Stimulated activated CD4-positive, alpha-beta T cell treated with anti-CD3 and anti-CD28 coated beads, Interleukin-4, amount 100 ng/mL, for 24 hours (primary cell): ENCODE results near the gene B3GLCT.

Source experiments
- DNase-seq: peaks from one replicate; pipeline ENCODE4 v3.0.0-alpha.2; 2020

Gene B3GLCT

DNA sequence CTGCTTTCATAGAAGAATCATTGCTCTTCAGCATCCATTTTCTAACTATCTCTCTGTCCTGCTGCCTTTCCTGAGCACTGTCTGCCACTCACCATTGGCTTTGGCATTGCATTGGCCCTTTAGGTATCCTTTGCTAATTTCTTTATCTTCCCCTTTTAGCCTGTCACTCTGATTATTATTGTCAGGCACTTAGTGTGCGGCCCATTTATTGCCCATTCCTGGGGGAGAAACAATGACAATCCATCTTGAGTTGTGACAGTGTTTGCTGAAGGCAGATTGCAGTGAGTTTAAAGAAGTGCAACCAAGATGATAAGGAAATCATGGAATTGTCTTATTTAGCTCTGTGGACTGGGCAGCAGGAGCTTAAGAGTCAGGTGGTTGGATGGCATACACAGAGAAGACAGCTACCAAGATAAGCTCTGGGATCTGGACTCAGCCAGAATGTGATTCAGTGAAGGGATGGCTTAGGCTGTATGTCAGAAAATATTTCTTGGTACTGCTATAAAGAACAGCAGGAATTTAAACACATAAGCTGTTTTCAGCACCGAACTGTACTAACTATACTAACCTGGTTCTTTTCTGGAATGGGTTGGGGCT, 25.3 kb downstream of the B3GLCT start:
- no peak for DNase-seq

DNA sequence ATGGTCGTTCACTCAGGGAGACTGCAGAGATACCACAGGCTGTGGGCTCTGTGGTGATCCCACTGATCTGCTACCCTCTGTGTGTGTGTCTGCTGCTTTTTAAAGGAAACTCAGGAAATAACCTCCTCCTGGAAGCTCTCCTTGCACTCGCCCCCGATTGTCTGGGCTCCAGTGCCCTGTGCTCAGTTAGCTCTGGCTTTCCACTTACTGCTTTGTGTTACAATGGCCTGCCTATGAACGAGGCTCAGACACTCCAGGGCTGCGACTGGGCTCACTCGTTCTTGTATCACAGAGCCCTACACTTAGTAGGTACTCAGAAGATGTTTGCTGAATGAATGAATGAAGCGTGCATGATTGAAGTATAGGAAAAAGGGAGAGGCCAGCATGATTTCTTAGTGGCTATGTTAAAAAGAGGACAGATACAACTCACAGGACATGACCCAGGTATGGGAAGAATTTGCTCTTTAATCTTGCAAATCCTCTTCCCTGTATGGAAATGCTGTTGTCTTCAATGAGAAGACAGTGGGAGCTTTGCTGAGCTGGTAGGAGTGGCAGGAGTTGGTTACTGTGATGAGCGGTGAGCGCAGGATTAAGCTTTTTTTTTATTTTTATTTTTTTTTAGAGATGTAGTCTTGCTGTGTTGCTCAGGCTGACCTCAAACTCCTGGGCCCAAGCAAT, 26.4 kb downstream of the B3GLCT start:
- no peak for DNase-seq

DNA sequence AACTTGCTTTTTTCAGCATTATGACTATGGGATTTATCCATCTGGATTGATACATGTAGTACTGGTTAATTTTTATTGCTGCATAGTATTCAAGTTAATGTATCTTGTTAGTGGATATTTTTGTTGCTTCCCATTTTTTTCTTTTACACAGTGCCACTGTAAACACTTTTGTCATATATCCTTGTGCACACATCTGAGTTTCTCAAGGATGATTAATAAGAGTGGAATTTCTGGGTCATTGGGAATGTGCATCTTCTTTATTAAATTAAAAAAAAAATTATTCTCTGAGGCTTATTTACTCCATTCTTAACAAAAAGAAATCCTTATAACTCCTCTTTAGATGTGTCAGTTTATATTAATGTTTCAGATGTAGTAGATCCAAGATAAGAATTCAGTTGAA, 27.3 kb downstream of the B3GLCT start:
- no peak for DNase-seq

DNA sequence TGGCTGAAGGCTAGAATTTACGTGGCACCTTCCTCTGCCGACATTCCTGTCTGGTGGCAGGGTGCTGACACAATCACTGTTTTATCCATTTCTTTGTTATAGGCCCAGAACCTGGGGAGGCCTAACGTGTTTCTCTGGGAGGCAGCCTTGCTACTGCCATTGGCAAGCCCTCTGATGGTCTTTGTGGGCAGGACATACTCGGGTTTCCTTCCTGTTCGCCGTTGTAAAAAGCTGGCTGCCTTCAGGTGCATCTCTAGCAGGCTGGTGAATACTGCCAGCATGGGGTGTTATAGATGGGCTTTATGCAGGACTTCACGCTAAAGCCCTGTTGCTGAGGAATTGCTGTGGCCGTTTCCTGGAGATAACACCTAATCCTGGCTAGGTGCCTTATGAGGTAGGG, 28.1 kb downstream of the B3GLCT start:
- no peak for DNase-seq

DNA sequence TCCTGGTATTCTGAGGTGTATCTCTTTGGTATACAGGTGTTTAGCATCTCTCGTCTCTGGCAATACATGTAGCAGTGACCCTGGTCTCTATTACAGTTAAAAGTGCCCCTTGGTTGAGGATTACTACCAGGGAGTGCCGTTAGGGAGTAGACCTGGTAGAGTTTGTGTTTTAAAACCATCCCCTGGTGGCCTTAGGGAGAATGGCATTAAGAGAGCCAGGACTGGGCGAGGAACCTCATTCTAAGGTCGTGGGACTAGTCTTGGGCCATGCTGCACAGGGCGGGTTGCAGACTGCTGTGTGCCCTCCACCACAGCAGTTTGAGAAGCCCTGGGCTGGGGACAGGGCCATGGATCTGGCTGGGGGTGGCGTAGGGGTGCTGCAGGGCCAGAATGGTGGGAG, 35.0 kb downstream of the B3GLCT start:
- DNase-seq = no peak

DNA sequence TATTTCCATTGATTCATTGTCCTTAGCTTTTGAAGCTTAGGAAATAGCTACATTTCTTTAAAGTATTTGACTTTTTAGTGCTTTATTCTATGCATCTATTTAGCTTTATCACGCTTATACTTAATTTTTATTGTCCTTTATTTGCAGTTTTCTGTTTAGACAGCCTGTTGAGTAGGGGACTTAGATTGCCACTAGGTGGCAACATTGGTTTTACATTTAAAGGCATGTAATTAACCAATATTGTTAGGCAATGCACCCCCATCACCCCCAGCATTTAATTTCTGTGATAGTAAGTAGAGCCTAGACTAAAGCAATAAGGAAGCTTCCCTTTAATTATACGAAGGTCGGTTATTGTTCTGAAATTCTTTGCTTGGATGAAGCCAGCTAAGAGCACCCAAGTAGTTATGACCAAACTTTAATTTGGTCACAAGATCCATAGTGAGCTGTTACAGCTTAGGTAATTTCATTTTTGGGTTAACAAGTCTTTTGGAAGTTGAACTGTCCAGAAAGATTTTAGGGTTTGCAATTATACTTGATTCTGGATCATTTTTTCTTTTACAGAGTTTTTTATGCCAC, 36.5 kb downstream of the B3GLCT start:
- DNase-seq = no peak

DNA sequence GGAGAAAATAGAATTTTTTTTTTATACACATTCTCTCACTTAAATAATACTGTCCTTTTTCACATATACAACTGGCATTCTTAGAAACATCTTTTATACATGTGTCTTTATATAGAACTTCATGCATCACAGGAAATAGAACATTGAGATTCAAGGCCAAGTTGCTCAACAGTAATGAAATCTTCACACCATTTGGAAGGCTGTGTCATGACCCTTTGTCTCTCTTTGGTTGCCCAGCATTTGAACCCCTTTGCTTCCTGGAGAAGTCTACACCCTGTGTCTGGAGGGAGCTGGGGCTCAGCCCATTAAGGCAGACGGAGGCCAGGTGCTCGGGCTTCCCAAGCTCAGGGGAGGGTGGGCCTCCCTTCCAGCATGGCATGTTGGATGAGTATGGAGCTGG, 41.1 kb downstream of the B3GLCT start:
- no peak for DNase-seq

DNA sequence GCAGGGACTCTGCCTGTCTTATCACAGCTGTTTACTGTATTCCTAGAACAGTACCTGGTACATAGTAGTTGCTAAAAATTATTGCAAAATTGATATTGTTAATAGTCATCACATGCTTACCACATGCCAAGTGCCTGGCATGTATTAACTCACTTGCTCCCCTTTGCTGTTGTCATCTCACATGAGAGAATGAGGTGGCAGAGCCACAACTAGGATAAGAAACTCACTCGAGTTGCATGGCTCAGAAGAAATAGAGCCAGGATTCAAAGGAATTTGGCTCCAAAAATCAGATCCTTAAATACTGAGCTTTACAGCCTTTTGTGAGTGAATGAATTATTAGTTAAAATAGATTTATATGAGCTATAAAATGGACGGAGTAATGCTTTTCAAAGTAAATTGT, 42.6 kb downstream of the B3GLCT start:
- DNase-seq = no peak

DNA sequence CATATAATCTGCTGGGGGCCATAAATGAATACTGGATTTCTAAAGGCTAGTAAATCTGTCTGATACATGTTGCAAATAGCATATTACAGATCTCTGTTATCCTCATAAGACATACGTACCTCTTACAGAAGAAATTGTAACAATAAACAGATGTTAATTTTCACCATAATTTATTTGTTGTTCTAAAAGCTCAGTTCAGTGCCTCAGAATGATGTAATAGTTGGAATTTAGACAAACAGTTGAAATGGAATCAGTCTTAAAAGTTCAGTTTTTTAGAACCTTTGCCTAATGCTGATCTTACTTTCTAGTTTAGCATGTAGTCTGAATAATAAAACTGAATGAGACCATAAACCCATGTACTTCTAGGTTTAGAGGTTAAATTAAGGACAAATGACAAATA, 43.1 kb downstream of the B3GLCT start:
- no peak for DNase-seq

DNA sequence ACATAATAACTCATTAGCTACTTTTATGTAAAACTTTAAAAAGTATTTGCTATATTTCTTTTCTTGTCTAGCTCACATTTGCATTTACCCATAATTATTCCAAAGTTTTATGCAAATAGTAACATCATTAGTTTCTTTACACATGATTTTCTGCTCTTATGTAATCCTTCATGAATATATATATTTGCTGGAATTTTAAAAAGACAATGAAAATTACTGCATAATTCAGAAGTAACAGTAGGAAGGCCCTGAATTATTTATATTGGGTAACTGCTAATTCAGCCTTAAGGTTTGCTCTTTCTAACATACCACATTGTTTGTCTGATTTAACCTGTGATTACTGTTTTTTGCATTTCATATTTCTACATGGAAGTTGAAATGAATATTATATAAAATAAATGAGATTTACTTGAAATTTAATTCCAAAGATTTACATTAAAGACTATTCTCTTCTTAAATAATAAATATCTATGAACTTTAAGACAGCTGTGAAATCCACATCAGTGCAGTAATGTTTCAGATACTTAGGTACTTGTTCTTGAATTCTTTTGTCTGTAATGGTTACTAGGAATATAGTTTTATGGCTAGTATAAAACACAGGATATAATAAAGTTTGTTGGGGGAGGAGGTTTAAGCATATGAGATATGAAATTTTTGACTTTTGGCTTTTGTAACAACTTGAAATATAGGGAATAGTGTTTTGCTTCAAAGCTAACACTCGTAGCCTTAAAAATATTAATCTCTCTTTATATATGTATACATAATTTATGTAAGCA, 46.0 kb downstream of the B3GLCT start:
- DNase-seq = no peak

DNA sequence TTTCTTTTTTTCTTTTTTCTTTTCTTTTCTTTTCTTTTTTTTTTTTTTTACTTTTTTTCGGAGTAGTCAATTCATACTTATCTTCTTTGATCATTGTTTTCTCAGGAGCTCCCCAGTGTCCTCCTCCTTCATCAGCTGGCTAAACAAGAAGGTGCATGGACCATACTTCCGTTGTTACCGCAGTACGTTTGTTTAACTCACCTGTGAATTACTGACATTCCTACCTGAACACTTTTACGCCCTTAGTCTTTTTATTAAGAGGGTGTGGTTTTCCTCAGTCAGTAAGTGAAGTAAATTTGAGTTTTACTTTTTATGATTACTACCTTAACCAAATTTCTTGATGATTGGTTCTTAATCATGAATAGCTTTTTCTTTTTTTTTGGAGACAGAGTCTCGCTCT, 47.1 kb downstream of the B3GLCT start:
- DNase-seq = no peak

DNA sequence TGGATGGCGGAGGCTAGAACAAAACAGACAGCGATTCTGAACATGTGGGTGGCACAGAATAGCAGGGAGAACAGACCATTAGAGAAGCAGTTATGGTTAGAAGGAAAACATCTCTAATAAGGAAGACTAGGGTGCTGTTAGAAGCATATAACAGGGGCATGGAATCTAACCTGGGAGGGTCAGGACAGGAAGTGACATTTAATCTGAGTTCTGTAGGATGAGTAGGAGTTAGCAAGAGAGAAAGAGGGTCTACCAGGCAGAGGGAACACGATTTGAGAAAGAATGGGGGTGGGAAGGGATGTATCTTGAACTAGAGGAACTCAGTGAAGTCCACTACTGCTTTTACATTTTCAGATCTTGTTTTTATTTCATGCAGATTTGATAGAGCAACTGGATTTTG, 48.6 kb downstream of the B3GLCT start:
- no peak for DNase-seq

DNA sequence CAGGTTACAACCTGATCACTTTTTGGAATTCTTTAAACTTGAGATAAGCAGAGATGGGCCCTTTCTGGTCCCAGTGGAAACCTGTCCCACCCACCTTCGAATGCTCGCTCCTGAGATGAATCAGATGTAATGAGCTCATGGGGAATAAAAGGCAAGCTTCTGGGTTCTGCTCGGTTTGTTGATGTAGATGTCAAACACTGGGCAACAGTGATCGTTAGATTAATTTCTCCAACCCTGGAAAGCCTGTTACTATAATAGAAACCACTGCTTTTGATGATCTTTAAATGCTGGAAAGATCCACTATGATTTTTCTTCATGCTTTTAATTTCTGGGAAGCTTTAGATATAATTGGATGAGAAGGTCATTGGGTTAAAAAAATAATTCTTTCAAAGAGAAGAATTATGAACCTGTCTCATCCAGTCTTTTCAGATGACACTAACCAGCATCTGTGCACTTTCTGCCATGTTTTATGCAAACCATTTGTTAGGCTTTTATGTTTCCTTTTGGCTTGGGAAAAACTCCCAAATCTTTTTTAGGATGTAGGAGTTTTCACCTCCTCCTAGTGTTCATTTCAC, 49.3 kb downstream of the B3GLCT start:
- no peak for DNase-seq

DNA sequence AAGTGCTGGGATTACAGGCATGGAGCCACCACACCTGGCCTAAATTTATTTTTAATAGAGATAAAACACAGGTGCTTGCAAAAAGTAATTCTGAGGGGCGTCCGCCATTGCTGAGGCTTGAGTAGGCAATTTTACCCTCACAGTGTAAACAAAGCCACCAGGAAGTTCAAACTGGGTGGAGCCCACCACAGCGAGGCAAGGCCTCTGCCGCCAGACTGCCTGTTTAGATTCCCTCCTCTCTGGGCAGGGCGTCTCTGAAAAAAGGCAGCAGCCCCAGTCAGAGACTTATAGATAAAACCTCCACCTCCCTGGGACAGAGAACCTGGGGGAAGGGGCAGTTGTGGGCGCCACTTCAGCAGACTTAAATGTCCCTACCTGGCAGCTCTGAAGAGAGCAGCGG, 50.7 kb downstream of the B3GLCT start:
- no peak for DNase-seq

DNA sequence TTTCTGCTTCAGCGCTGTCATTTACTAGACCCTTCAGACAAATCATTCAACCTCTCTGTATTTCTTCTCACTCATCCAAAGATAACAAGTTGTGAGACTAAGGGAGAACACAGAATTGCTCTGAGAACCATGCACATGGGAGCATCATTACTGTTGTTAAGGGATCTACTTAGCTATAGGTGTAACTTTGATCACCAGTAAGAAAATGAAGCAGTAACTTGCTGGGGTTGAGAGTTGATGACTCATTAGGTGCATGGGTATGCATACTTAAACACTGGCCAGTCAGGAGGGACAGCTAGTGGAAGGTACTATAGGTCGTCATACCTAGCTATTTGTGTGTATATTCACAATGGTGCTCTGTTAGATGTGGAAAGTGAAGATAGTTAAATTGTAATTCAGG, 61.5 kb downstream of the B3GLCT start:
- no peak for DNase-seq

DNA sequence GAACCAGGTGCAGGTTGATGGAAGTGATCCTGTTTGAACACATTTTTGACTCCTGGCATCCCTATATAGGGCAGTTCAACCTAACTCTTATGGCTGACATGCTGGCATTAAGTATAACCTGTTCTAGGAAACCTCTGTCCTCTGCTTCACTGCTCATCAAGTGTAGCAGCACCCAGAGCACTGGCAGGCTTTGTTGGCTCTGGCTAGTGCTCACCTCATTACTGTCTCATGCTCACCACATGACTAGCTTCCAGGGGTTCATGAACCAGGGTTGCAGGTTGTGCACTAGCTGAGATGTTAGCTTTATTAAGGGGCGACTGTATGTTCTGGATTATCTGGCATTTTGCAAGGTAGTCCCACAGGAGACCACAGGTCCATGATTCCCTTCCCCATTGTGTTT, 63.6 kb downstream of the B3GLCT start:
- DNase-seq = no peak

DNA sequence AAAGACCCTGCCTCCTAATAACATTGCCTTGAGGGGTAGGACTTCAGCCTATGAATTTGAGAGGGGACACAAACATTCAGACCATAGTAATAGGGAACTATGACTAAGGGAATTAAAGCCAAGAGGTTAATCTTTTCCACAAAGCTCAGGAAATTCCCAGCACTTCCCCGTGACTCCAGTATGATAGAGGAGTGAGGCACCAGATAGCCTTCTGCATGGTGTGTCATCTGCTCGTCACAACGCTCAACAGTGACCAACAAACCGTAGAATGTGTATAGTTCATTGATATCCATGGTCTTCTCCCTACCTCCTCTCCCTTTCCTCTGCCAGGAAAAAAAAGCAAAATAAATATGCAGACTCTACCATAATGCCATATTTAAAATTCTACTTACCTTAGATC, 64.4 kb downstream of the B3GLCT start:
- DNase-seq = no peak

DNA sequence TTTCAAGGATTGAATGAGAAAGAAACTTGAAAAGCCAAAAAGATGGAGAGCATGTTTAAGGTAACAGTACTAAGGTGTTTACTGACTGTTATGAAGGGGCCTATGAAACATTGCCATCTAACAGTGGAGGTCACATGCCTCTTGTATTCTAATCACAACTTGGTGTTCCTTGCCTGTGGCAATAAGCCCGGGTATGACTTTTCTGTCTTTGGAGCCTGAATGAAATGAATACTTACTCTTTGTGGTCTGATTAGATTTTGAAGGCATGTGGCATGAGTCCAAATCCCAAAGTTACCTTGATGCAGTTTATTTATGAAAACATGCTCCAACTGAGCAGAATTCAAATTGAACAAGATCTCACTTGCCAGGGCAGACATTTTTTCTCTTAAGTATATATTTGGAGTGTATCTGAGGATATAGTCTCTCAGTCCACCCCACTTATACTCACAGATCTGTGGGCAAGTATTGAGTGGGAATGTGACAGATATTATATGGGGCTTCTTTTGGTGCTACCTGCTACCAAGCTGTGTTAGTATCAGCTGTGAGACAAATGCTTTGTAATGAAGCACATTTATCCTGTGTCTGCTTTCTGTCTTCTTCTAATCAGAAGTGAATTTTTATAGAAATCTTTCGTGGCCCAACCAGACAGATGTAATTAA, 67.5 kb downstream of the B3GLCT start:
- no peak for DNase-seq

DNA sequence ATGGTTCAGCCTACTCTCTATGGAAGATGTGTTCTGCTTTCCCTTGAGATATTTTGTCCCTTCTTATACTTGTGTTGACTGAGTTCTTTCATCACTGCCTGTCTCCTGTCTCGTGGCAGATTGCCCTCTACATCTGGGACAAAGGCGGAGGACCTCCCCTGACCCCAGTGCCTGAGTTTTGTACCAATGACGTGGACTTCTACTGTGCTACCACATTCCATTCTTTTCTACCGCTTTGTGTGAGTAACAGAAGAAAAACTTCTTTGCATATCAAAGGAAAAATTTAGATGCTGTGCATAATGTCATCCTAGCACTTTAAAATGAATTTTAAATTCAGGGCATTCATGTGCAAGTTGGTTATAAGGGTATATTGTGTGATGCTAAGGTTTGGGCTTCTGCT, 74.6 kb downstream of the B3GLCT start:
- DNase-seq = no peak

DNA sequence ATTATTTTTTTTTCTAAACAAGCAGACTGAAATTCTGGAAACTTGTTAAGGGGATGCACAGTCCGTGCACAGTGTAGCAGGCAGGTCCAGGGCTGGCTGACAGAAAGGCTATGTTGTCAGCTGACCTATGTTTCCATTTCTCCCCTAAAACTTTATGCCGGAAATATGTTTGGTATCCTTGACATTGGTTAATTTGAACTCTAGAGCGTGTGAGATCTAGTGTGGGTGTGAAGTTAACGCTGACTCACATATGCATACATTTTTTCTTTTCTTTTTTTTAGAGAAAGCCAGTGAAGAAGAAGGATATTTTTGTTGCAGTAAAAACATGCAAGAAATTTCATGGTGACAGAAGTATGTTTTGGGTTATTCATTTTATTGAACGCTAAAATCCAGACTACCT, 76.6 kb downstream of the B3GLCT start:
- DNase-seq = no peak

DNA sequence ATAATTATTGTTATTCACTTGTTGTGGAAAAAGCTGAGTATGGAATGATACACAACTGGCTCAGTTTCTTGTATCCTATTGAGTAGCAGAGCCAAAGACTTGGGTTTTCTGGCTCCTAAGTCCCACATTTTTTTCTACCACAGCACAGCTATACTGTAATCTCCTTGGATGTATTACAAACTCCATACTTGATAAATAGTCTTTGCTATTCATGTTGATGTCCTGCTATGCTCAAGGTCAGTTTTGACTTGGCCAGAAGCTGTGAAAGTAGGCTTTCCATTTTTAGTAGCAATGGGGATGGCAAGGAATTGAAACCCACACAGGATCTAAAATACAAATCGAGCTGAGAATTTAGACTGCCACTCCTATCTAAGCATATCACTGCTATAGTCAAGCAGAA, 79.1 kb downstream of the B3GLCT start:
- DNase-seq = no peak

DNA sequence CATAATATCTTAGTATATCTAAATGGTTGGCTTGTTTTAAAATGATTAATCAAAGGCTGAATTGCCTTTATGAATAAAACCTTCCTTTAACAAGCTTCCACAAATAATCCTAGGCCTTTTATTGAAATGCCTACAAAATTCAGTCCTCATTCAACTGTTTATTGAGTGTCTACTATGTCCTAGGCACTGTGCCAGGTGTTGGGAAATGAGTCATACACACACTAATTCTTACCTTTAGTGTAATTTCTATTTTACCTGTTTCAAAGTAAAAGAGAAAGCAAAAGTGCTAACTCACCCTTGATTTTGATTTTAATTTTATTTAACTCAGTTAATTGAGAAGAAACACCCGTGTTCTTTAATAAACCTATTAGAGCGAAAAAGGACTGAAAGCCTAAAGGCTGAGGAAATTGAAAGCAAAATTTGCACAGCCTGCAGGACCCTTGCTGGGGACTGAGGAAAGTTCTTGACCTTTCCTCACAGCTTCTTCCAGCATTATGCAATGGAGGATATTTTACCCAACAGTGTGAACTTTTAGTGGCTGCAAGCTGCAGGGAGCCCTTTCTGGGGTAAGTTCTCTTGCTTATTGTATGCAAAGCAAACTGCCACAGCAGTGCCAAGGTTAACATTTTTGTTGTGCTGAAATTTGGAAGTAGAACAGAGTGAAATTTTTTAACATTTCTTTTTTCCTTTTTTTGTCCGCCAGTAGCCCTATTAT, 83.1 kb downstream of the B3GLCT start:
- no peak for DNase-seq

DNA sequence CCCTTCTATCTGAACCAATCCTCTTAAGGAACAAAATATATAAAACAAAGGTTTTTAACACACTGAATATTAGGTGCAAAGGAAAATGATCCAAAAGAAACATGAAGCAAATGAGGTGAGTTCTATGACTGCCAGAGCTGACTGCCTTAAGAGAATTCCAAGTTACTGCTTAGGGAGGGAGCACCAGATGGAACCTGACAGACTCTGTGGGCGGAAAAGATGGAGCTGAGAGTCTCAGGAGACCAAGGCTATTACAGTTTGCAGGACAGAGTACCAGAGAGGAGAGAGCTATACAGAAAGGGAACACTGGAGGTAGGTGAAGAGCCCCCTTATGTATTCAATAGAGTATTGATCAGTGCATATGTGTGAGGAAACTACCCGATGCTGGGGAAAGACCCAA, 87.2 kb downstream of the B3GLCT start:
- no peak for DNase-seq
